NCI-H524 (cell line): Measurements from ENCODE around the gene GID8.

Experiments
- DNase-seq, 2 experiments: peaks; one replicate each; lab custom pipeline; 2025; lab: John Stamatoyannopoulos, UW

Gene GID8

DNA sequence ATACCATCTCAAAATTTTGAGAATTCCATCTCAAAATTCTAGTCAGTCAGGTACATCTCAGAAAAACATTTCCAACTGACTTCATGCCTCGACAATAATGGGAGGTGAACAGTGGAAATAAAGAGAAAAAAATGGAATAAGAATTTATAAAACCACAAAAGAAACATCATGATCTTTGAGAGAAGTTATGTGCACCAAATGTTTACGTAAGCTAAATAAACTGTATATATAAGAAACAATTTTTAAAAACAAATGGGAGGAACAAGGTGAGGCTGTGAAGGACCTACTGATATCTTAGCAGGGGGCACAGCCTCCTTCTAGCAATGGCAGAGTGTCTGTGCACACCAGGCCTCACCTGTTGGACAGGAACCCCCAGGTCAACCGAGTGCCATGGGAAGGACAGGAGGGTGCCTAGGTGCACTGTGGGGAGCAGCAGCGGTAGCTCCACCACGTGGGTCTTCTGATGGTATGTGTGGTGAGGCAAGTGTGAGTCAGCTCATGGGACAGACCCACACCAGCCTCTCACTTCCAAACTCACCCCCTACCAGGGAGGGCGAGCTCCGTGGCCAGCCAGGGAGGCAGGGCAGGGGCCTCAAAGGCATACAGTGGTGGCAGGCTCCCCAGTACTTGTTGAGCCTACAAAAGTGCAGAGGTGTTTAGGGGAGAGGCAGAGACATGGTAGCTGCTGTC, 34.9 kb upstream of the GID8 start:
- DNase-seq = no peak

- DNase-seq = no peak
These were observed 32.3 kb upstream of the GID8 start for GRCh38 chr20:62905536-62906117.

- DNase-seq = no peak
These were observed 31.7 kb upstream of the GID8 start for GRCh38 chr20:62906209-62906608.

GRCh38 chr20:62906647-62907375, 31.1 kb upstream of the GID8 start:
- DNase-seq = no peak

- no peak for DNase-seq
These were observed 30.3 kb upstream of the GID8 start for GRCh38 chr20:62907384-62908317.

GRCh38 chr20:62908971-62909791, 28.8 kb upstream of the GID8 start:
- no peak for DNase-seq

- no peak for DNase-seq
These were observed 27.7 kb upstream of the GID8 start for GRCh38 chr20:62910217-62910766.

DNA sequence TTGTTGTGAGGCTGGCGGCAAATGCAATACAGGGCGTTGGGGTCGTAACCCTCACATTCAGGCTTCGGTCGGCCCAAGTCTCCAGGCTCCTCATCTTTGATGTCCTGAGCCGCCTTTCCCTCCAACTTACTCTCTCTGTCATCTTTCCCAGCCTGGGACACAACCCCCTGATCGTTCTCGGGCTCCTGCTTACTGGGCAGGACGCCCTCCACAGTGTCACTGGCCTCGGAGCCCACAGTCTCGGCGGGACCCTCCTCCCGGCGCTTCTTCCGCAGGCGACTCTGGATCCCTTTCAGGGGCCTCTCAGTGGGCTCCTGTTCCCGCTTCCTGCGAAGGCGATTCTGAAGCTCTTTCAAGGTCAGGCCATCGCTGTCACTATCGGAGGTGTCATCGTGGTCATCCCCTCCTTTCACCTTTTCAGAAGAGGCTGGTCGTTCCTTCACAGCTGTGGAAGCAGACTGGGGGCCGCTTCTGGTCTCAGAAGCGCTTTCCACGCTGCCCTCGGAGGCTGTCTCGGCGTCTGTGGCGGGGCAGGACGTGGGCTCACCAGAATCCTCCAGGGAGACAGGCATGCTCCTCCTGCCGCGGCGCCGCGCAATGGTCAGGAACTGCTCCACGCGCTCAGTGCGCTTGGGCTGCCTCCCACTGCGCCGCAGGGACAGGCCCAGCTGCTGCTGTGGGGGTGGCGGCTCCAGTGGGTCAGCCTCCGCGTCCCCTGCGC, 27.0 kb upstream of the GID8 start:
- no peak for DNase-seq

- DNase-seq = no peak
These were observed 26.2 kb upstream of the GID8 start for GRCh38 chr20:62911701-62912280.

- DNase-seq = no peak
These were observed 24.8 kb upstream of the GID8 start for GRCh38 chr20:62913043-62913630.

DNA sequence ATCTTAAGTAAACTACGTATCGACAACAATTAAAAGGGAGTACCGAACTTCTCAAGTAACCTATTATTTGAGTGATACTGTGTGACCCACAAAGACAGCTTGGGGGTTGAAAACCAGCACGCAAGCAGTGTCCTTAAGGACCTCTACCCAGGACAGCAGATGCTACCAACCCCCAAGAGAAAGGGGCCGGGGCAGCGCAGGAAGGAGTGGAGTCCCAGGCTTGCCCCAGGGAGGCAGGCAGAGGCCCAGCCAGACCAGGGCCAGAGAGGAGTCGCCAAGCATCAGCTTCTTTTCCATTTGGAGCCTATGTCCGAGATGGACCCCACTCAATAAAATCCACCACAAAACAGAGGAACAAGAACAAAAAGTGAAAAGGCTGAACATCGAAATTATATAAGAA, 23.5 kb upstream of the GID8 start:
- DNase-seq = no peak

DNA sequence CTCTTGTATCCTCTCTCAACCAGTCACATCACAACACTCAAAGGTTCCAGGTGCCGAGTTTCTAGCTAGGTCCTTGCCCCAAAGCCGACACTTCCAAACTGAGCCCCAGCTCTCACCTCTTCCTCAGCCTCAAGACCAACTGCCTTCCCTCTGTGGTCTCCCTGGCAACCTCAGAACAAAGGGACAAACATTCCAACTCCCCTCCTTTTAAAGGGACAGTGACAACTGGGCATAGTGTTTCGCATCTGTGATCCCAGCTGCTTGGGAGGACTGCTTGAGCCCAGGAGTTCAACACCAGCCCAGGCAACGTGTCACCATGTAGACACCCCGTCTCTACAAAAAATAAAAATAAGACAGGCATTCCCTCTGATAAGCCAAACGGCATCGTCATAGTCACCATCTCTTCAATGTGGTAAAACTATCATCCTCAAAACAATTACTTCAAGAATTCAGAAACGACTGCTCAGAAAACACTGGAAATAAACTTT, 22.9 kb upstream of the GID8 start:
- no peak for DNase-seq

- DNase-seq = no peak
These were observed 21.1 kb upstream of the GID8 start for GRCh38 chr20:62916703-62917476.

- no peak for DNase-seq
These were observed 20.2 kb upstream of the GID8 start for GRCh38 chr20:62917720-62918119.

- no peak for DNase-seq
These were observed 19.8 kb upstream of the GID8 start for GRCh38 chr20:62918147-62918546.

GRCh38 chr20:62918831-62919230, 19.1 kb upstream of the GID8 start:
- no peak for DNase-seq

- DNase-seq = no peak
These were observed 17.8 kb upstream of the GID8 start for GRCh38 chr20:62920039-62920645.

DNA sequence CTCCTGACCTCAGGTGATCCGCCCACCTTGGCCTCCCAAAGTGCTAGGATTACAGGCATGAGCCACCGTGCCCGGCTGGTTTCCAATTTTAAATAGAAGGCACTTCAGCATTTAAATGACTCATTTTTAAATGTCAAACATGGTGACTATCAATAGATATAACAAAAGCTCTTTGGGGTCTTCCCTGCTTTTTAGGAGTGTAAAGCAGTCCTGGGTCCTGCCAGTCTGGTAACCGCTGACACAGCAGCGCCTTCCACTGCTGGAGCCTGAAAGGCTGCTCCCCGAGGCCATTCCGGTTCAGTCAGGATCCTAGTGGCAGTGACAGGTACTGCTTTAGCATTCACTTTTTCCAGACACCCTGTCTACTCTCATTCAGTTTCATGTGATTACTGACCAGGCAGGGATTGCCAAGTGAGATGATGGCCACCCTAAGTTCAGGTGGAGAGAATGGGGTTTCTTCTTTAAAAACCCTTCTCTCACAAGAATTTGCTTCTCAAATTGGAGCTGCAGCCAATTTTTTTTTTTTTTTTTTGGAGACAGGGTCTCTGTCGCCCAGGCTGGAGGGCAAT, 16.7 kb upstream of the GID8 start:
- DNase-seq = peak; percentile 39 to 56
